NCI-H2196 (cell line): ENCODE results near the gene SFT2D1.

Source experiments
- DNase-seq: peaks from one replicate; lab custom pipeline; 2025; ENCODE audit not compliant: unreplicated experiment; lab: John Stamatoyannopoulos, UW

Gene SFT2D1

GRCh38 chr6:166335378-166336302, 6.7 kb downstream of the SFT2D1 start:
- no peak for DNase-seq

- no peak for DNase-seq
Observed at GRCh38 chr6:166334878-166335277, 7.5 kb downstream of the SFT2D1 start.

GRCh38 chr6:166333172-166333995, 9.0 kb downstream of the SFT2D1 start:
- no peak for DNase-seq

GRCh38 chr6:166331503-166332415, 10.6 kb downstream of the SFT2D1 start:
- DNase-seq: no peak

GRCh38 chr6:166330612-166331011, 11.7 kb downstream of the SFT2D1 start:
- no peak for DNase-seq

- DNase-seq: no peak
Observed at GRCh38 chr6:166325383-166326042, 16.8 kb downstream of the SFT2D1 start.

DNA sequence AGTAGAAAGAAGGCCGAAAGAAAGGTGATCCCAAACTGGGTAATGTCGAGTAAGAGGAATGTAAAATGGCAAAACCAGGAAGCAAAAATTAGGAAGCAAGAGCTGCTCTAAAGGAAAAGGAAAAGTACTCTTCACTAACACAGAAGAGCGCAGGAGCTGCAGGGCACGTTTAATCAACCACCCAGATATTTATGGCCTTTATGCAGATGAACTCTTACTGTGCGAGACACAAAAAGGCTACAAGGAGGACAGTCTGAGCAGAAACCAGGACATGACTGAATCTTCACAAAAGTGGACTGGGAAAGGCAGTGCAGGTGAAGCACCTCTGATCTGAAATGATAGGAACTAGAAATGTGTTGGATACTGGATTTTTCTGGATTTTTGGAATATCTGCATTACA, 18.9 kb downstream of the SFT2D1 start:
- DNase-seq: no peak

DNA sequence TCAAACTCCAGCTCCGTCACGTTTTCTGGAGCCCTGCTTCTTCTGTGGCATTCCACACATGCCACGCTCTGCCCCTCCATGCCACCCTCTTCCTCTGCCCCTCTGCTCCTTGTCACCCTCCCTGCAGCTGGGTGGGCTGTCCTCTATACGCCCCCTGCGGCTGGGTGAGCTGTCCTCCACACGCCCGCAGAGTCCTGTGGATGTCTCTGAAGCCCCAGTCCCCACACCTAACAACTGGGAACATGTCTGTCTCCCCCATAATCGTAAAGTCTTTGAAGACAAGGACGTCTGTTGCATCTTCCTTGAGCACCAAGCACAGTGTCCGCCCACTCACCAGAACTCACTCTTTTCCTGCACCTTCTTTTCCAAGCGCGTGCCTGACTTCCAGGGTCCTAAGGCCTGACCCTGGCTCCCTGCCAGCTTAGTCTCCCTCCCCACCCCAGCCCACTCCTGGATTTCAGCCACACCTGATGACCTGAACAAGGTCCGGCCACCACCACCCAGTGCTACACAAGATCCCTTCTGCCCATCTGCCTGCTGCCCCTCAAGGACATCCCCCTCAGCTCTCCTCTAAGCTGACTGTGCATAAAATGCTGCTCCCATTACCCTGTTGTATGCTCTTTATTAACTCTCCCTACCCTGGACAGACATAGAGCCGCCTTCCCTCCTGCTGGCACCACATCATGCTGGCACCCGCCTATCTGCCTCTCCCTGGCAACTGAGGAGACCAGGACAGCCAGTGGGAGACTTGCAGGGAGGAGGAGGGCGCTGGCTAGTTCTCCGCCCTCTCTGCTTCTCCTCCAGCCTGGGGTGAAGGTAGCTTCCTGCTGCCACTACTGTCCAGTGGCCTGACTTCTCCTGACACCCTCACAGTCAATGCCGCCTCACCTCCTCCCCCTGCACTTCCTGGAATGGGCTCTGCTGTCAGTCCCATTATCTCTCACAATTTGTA, 23.4 kb downstream of the SFT2D1 start:
- DNase-seq: peak; percentile 38

GRCh38 chr6:166318227-166318626, 24.1 kb downstream of the SFT2D1 start:
- DNase-seq: no peak

DNA sequence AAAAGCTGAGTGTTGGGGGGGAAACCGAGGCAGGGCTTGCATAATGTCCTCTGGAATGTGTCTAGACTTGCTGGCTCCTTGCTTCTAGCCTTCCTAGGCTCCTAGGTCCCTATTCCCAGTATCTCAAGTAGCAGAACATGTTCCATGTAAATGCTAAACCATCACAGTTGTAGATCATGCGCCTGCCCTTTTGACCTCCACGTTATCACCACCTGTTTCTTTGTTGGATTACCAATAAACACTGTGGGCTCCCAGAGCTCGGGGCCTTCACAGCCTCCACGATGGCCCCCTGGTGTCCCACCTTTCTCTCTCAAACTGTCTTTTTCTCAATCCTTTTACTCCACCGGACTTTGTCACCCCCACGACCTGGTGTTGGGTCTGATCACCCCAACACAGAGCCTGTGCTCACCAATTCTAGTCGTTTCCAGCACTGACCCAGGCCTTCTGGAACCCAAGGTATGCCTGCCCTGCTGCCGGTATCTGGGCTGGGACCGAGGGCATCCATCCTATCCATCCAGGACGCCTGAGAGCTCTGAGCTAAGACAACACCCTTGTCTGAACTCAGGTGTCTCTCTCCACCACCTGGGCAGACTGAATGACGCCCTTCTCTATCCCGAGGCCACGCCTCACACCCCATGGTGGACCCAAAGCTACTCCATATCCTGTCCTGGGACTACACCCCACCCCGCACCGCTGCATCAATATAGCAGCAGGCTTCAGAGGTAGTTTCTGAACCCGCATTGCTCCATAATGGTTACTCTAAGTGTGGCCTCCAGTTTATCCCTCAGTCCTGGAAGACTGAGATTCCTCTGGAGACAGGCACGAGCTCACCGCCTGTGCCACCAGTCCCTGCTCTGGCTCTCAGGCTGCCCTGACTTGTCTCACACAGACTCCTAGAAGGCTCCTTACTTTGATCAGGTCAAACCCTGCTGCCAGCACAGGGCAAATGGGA, 24.8 kb downstream of the SFT2D1 start:
- DNase-seq: no peak

DNA sequence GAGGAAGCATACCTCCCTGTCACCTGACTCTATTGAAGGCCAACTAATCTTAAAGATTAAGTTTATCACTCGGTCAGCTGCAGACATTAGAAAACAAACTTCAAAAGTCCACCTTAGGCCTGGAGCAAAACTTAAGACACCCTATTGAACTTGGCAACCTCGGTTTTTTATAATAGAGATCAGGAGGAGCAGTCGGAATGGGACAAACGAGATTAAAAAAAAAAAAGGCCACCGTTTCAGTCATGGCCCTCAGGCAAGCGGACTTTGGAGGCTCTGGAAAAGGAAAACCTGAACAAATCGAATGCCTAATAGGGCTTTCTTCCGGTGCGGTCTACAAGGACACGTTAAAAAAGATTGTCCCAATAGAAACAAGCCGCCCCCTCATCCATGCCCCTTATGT, 26.9 kb downstream of the SFT2D1 start:
- no peak for DNase-seq

GRCh38 chr6:166314454-166314853, 27.9 kb downstream of the SFT2D1 start:
- DNase-seq: no peak

DNA sequence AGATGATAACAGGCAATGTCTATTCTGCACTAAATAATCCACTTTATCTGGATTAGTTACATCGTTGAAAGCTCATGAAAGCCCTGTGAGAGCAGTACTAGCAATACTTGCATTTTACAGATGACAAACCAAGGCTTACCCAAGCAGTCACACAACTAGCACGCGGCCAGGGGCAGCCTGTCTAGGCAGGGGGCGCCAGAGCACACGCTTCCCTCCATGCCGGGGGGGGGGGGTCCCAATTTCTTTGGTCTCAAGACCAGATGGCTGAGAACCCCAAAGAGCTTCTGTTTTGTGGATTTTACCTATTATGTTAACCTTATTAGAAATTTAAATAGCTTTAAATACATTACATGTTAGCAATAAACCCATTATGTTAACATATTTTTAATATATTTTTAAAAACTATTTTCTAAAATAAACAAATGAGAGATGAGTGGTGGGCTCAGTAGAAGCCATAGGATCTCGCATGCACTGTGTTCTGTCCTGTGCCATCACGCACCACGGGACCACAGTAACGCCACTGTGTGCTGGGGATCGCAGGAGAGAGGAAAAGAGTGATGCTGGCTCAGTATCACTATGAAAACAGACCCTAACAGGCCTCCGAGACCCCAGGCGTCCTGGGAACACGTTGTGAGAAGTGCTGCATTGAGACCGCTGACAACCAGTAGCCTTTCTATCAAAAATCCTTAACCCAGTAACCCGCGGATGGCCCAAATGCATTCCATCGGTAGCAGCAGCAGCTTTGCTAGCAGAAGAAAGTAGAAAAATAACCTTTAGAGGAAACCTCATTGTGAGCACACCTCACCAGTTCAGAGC, 28.9 kb downstream of the SFT2D1 start:
- DNase-seq: peak; percentile 1

GRCh38 chr6:166312832-166313231, 29.5 kb downstream of the SFT2D1 start:
- no peak for DNase-seq

DNA sequence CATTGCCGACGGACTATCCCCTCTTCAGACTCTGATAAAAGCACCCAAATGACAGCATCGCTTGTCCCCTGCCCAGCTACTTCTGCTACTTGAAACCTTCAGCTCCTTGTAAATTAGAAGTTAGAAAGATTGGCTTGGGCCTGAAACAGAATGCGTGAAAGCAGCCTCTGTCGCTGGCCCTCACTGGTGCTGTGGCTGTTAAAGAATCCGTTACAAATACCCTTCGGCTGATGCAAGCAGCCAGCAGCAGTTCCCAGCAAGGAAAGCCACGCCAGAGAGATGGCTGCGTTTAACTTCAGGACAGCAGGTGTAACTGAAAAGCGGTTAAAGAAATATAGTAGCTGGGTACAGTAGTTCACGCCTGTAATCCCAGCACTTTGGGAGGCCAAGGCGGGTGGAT, 31.7 kb downstream of the SFT2D1 start:
- no peak for DNase-seq

DNA sequence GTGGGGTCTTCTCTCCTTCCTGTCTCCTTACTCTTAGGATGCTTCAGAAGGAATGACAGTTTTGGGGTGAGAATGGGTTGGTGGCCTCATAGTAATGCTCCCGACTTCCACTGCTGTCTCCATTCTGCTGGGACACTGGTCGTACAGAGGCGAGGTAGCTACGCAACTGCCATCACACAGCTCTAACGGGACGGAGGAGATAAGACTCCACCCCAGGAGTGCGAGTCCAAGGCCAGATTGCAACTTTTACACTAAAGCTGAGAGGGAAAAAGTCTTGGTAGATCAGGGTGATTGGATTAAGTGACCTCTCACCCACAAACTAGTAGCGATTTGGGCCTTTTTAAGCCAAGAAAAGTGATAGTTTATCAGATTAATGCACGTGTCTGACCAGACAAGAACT, 32.4 kb downstream of the SFT2D1 start:
- no peak for DNase-seq
